Tongue (tissue), 2 donors: ENCODE measurements around the gene ZNRF1. TPM values are rescaled to one million over a fixed set of nuclear protein-coding genes. Genes with fewer than 3 reads are reported as not detected.

Experiments used
- DNase-seq: peaks from one replicate; pipeline ENCODE4 v3.0.0-alpha.2; 2015
- total RNA-seq: library from RNA; depleted of rRNA; stranded (reverse); fragments of >200 nt; gene quantifications from one replicate; pipeline ENCODE4 v1.2.3, GENCODE V29; 2014

The ZNRF1 gene
- total RNA-seq, 1 donor from 2014 or later, result 31.3 TPM

DNA sequence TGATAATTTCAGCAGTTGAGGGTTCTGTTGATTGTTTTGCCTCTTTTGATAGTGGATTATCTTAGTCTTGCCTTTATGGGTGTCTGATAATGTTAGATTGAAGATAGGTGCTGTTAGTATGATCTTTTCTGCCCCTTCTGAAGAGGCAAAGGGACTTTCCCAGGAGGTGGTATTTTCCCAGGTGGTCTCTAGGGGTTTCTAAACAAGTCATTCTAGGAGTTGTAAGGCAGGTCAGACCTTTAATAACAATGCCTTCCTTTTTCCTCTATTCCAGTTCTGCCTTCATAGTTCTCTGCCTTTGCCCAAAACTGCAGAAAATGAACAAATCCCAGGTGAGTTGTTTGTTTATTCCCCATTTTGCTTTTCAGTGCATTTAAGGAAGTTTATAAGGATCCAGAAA is 153.8 kb downstream of the ZNRF1 start:
- DNase-seq, result no peak

DNA sequence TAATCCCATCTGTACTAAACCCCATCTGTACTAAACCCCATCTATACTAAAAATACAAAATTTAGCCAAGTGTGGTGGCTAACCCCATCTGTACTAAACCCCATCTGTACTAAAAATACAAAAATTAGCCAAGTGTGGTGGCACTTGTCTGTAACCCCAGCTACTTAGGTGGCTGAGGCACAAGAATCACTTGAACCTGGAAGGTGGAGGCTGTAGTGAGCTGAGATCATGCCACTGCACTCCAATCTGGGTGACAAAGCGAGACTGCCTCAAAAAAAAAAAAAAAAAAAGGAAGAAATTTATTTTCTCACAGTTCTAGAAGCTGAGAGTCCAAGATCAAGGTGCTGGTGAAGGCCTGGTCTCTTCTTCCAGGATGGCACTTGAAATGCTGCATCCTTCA is 161.6 kb downstream of the ZNRF1 start:
- no peak for DNase-seq

Other genes with a start within 250 kb of the ZNRF1 start
- gene FA2H, start 224.2 kb upstream of the ZNRF1 start, total RNA-seq, result 0.41 TPM
- gene WDR59, start 13.9 kb upstream of the ZNRF1 start, total RNA-seq, result 36.6 TPM
- 16.8 TPM for gene LDHD, start 117.8 kb downstream of the ZNRF1 start, total RNA-seq
- gene ZFP1, start 149.5 kb downstream of the ZNRF1 start, total RNA-seq, result 14.3 TPM
- not detected for gene CTRB2, start 208.1 kb downstream of the ZNRF1 start, total RNA-seq
- gene CTRB1, start 220.0 kb downstream of the ZNRF1 start, total RNA-seq, result 1.0 TPM